Activated CD8-positive, alpha-beta T cell treated with anti-CD3 and anti-CD28 coated beads for 36 hours (primary cell): ENCODE measurements around the gene SLC43A2. TPM values are rescaled to one million over a fixed set of nuclear protein-coding genes. Genes with fewer than 3 reads are reported as not detected.
A peak's percentile ranks its signal among the peaks of the same experiment; 100 is the strongest.

Experiments
- ATAC-seq: fragments of 200-7000 bp; cut with Tn5 transposase; one replicate; pipeline ENCODE4 v1.10.0; 2021; ENCODE audit warnings: mild to moderate bottlenecking, moderate library complexity
- CTCF ChIA-PET: fragments of 350-600 bp; sonication (Branson Sonifier 250); formaldehyde crosslinking; loops from one replicate; lab custom pipeline; 2021; ENCODE audit warnings: antibody characterized with exemption; lab: Charles Lee
- POLR2A ChIA-PET: fragments of 350-600 bp; sonication (Branson Sonifier 250); formaldehyde crosslinking; loops from one replicate; lab custom pipeline; 2021; ENCODE audit warnings: antibody characterized with exemption; lab: Charles Lee
- DNase-seq: peaks from one replicate; pipeline ENCODE4 v3.0.0-alpha.2; 2020
- H3K27ac Mint-ChIP-seq: one replicate; pipeline ENCODE4 v1.8.0; 2021; ENCODE audit warnings: mild to moderate bottlenecking, mixed read lengths
- H3K27me3 Mint-ChIP-seq: one replicate; pipeline ENCODE4 v1.8.0; 2021; ENCODE audit warnings: mixed read lengths
- H3K36me3 Mint-ChIP-seq: one replicate; pipeline ENCODE4 v1.8.0; 2021; ENCODE audit warnings: low read depth, mixed read lengths
- H3K4me1 Mint-ChIP-seq: one replicate; pipeline ENCODE4 v1.8.0; 2021; ENCODE audit warnings: low read depth, mixed read lengths
- H3K4me3 Mint-ChIP-seq: one replicate; pipeline ENCODE4 v1.8.0; 2021; ENCODE audit warnings: mild to moderate bottlenecking, moderate library complexity, mixed read lengths
- H3K9me3 Mint-ChIP-seq: one replicate; pipeline ENCODE4 v1.8.0; 2021; ENCODE audit warnings: mixed read lengths
- CTCF ChIP-seq: fragments of 200-600 bp; IDR thresholded peaks from one replicate; pipeline ENCODE4 v1.8.0; 2022; ENCODE audit warnings: antibody characterized with exemption, mild to moderate bottlenecking
- intact Hi-C: fragments of 100-400 bp; cut with micrococcal nuclease; formaldehyde crosslinking; loops from one replicate; pipeline ENCODE4 v1.10.0; 2022
- total RNA-seq, 2 experiments: library from RNA; stranded (reverse); gene quantifications; one replicate each; pipeline ENCODE4 v1.2.3, GENCODE V29; 2021

SLC43A2 gene
- total RNA-seq, 2 experiments from 2014 or later: 5.6 to 5.7 TPM

GRCh38 chr17:1562176-1562643 lies 66.4 kb downstream of the SLC43A2 start:
- peak; percentile 27 for TF ChIP-seq CTCF
- ATAC-seq: peak; percentile 22
- H3K36me3 Mint-ChIP-seq: no peaks in the 10 kb centered on the region
- DNase-seq: no peak
- ChIA-PET POLR2A (interaction anchor here (0.6 kb wide), 1 partner anchor 89 kb away, joined by 3 read pairs; no protein-coding TSS in a partner anchor), CTCF (interaction anchor here (0.8 to 1.9 kb wide), 8 partner anchors 12 to 106 kb away, joined by 3 to 9 read pairs (median 4); partner anchors contain the start of genes INPP5K and SLC43A2)
- H3K9me3 Mint-ChIP-seq: no peaks in the 10 kb centered on the region
- H3K4me1 Mint-ChIP-seq: peaks cover 27% of the 10 kb centered on the region
- intact Hi-C loops: no loop called here
- H3K27me3 Mint-ChIP-seq: no peaks in the 10 kb centered on the region
- no peak overlapping the region for H3K27ac Mint-ChIP-seq
- H3K4me3 Mint-ChIP-seq: peak overlapping the region; percentile 83

DNA sequence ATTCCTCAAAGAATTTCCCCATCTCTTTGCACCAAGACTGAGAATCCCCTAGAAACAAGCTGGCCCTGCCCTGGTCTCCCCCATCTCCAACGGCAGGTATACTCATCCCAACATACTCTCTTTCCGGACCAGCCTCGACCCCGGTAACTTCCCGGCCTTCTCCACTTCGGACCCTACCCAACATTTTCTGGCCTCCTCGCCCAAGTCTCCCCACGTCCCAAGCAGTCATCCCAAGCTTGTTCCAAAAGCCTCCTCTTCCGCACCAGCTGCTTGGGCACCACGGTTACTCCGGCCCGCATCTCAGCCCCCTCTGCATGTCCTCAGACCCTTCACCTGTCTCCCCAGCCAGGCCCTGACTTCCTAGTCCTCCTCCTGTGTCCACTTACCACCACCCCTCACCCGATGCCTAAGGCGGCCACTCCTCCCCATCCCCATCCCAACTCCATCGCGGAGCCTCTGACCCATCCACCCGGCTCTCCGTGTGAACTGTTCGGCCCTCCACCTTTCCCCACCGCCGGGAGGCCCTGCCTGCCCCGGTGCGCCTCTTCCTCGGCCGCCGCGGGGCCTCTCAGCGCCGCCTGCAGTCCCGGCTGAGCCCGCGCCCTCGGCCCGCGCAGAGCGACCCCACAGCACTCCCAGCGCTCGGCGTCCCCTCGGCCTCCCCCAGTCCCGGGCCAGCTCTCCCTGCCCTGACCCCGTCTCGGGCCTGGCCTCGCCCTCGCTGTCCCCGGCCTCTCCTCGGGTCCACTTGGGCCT lies 67.0 kb downstream of the SLC43A2 start:
- H3K9me3 Mint-ChIP-seq: no peaks in the 10 kb centered on the region
- peak; percentile 60 for TF ChIP-seq CTCF
- DNase-seq: peak; percentile 52
- peaks cover 25% of the 10 kb centered on the region for H3K4me1 Mint-ChIP-seq
- CTCF ChIA-PET: interaction anchor here (0.6 to 1.9 kb wide), 6 partner anchors 13 to 107 kb away, joined by 3 to 9 read pairs (median 4); partner anchors contain the start of gene SLC43A2
- peak; percentile 34 for ATAC-seq
- POLR2A ChIA-PET: interaction anchor here (0.6 to 0.9 kb wide), 2 partner anchors 9 to 210 kb away, joined by 3 read pairs; no protein-coding TSS in a partner anchor
- H3K36me3 Mint-ChIP-seq: no peaks in the 10 kb centered on the region
- peak overlapping the region; percentile 49 for H3K27ac Mint-ChIP-seq
- no peaks in the 10 kb centered on the region for H3K27me3 Mint-ChIP-seq
- H3K4me3 Mint-ChIP-seq: peak overlapping the region; percentile 83
- intact Hi-C loops: no loop called here

- Mint-ChIP-seq H3K27ac (no peak overlapping the region), H3K36me3 (no peaks in the 10 kb centered on the region), H3K9me3 (no peaks in the 10 kb centered on the region), H3K4me3 (peak overlapping the region; percentile 83), H3K27me3 (no peaks in the 10 kb centered on the region), H3K4me1 (peaks cover 21% of the 10 kb centered on the region)
- ChIA-PET POLR2A (interaction anchor here (0.9 kb wide), 1 partner anchor 8 kb away, joined by 3 read pairs; no protein-coding TSS in a partner anchor), CTCF (interaction anchor here (0.6 to 1.9 kb wide), 5 partner anchors 13 to 108 kb away, joined by 3 to 9 read pairs (median 5); partner anchors contain the start of gene SLC43A2)
- TF ChIP-seq CTCF: no peak
- DNase-seq (no peak), ATAC-seq (no peak)
- intact Hi-C loops: no loop called here
Measured at GRCh38 chr17:1560858-1561355, 67.7 kb downstream of the SLC43A2 start.

- no peaks in the 10 kb centered on the region for H3K9me3 Mint-ChIP-seq
- peaks cover 19% of the 10 kb centered on the region for H3K4me1 Mint-ChIP-seq
- ATAC-seq (no peak), DNase-seq (no peak)
- H3K27ac Mint-ChIP-seq: no peak overlapping the region
- intact Hi-C loops: no loop called here
- TF ChIP-seq CTCF: no peak
- no peak overlapping the region for H3K4me3 Mint-ChIP-seq
- H3K27me3 Mint-ChIP-seq: no peaks in the 10 kb centered on the region
- ChIA-PET CTCF (interaction anchor here (1.0 to 2.2 kb wide), 4 partner anchors 14 to 89 kb away, joined by 5 to 9 read pairs (median 6); partner anchors contain the start of gene SLC43A2), POLR2A (interaction anchor here (0.9 kb wide), 1 partner anchor 160 kb away, joined by 3 read pairs; the partner anchor contains the start of gene YWHAE)
- H3K36me3 Mint-ChIP-seq: no peaks in the 10 kb centered on the region
Measured at GRCh38 chr17:1560101-1560857, 68.4 kb downstream of the SLC43A2 start.
